GM18517 (cell line): Measurements from ENCODE around the gene PNLIPRP3.
"Not testable (repeated sequence)": the region's sequence is repeated elsewhere in the genome, so short reads cannot be mapped to it uniquely, and the experiment has no call there.

Experiments
- ATAC-seq: cut with Tn5 transposase; IDR thresholded peaks from one replicate; pipeline ENCODE4 v1.9.1; 2021; ENCODE audit warnings: mild to moderate bottlenecking, moderate library complexity; ENCODE audit not compliant: unreplicated experiment

Gene PNLIPRP3

GRCh38 chr10:116427671-116428070 lies at the start of gene PNLIPRP3:
PNLIPRP3 (plus strand) TSS chr10:116427847; CDS start chr10:116428013, 166 bp downstream.
- no peak for ATAC-seq

DNA sequence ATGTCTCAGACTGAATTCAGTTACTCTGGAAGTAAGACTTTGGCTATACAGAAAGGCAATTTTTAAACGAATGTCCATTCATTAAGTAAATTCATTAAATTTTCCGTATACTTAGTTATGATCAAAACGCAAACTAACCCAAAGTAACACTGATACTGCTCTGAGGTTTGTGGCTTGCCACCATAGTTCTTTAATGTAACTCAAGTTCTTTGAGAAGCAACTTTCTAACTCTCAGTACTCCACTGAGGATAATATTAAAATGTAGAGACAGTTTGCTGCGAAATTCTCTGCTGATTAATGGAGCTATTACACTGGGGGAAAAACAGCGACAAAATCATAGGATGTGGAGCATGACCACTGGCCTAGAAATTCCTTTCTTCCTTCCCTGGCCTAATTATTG lies 45.4 kb upstream of the PNLIPRP3 start:
- no peak for ATAC-seq

DNA sequence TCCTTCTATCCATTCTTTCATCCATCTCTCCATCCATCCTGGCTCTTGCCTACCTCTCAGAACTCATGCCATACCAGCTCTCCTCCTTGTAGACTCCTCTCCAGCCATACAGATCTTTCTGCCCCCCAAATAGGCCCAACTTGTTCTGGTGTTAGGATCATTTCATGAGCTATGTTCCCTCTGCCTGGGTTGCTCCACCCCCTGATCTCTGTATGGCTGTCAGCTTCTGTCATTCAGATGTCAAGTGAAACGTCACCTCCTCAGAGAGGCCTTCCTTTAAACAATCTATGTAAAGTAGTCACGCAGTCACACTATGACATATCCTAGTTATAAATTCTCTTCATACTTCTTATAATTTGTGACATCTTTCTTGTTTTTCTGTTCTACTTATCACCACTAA lies 42.3 kb upstream of the PNLIPRP3 start:
- no peak for ATAC-seq

DNA sequence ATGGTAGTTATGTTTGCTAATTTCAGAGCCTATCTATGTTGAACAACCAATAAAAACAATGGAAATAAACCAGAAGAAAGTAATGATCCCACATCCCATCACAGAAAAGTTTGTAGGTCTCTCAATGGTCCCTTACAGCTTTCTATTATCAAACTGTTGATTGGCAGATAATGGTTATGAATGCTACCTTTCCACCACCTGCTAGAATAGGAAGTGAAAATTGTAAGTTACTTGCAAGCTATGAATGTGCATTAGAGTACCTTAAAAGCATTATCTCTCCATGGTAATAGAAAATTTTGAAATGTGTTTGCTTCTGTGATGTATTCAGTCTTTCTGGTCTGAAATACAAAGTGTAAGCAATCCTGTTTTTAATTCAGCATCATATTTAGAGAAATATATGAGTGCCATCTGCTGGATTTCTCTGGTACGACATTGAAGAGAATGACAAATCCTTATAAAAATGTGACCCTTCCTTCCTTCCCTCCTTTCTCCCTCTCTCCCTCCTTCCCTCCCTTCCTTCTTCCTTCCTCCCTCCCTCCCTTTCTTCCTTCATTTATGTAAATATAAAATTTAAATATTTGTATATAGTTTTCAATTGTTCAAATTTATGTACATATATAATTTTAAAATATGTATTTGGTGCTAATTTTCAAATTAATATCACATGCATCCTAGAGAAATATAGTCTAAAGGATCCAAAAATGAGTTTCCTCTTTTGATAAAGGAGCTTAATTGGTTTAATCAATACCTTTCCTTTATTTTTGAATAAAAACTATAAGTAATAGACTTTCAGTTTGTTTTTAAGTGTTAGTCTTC lies 41.4 kb upstream of the PNLIPRP3 start:
- no peak for ATAC-seq

- not testable (repeated sequence) for ATAC-seq
Observed at GRCh38 chr10:116393246-116393831, 34.3 kb upstream of the PNLIPRP3 start.

- ATAC-seq, result no peak
Observed at GRCh38 chr10:116395223-116395985, 32.2 kb upstream of the PNLIPRP3 start.

- no peak for ATAC-seq
Observed at GRCh38 chr10:116398224-116398623, 29.4 kb upstream of the PNLIPRP3 start.

- no peak for ATAC-seq
Observed at GRCh38 chr10:116402858-116403257, 24.8 kb upstream of the PNLIPRP3 start.

- no peak for ATAC-seq
Observed at GRCh38 chr10:116403740-116404250, 23.9 kb upstream of the PNLIPRP3 start.

- peak; percentile 78 for ATAC-seq
Observed at GRCh38 chr10:116408719-116409118, 18.9 kb upstream of the PNLIPRP3 start.

DNA sequence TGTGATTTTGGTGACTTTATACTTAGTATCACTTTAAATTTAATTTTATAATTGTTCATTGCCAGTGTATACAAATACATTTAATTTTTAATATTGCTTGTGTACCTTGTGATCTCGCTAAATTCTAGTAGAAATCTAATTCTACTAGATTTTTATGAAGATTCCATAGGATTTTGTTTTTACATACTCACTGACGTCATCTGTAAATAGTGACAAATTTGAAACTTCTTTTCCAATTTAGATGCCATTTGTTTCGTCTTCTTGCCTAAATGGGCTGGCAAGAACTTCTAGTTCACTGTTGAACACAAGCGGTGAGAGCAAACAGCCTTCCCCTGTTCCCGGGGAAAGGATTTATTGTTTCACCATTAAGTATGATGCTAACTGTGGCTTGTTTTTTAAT lies 17.3 kb upstream of the PNLIPRP3 start:
- ATAC-seq, result no peak

DNA sequence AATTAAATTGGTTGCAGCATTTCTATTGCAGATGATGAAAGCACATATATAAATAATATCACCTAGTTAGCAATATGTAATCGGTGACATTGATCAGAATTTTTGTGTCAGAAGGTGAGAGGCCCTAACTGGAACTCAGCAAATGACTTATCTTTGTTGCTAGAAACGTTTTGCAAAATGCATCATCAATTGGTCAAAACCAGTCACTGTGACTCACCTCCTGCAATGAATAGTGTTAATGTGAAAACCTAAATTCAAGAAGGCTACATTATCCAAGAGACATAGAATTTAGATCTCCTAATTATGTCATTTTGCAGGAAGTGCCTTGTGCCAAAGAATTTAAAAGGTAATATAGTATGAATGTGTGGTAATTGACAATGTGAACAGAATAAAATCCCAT lies 9.8 kb upstream of the PNLIPRP3 start:
- ATAC-seq, result no peak

- ATAC-seq, result no peak
Observed at GRCh38 chr10:116418389-116418788, 9.3 kb upstream of the PNLIPRP3 start.

DNA sequence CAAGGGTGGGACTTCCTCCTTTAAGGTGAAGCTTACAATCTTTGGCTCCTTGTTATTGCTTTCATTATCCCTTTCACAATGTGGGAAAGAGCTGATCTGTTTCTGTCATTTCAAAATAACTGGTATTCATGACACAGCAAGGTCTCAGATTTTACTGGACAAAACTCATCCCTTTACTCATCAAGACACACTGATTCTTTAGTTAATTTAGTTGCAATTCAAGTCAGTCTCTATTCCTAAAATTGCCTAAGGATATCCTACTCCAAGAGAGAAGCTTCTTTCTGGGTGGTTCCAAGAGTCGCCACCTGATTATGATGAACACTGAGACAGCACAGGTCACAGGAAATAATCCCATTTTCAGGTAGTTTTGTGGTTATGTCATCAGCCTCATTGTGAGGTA lies 5.8 kb upstream of the PNLIPRP3 start:
- ATAC-seq, result no peak

- no peak for ATAC-seq
Observed at GRCh38 chr10:116429288-116429977, 1.8 kb downstream of the PNLIPRP3 start.

DNA sequence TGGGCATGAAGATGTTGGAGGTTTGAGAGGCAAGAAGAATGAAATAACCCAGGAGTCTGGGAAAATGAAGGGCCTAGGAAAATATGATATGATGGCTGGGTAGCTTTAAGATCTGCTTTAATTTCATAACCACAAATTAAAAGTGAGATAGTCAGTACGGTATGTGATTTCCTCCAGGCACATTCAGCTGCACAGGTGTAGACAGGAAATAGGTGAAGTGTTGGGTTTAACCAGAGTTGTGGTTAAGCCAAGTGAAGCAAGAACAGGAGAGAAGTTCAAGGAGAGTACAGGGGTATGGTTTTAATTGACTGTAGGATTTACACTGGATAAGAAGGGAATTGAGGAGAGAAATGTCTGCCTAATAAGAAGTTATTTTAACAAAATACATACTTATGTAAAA lies 2.6 kb downstream of the PNLIPRP3 start:
- no peak for ATAC-seq

GRCh38 chr10:116431598-116431997 lies 4.0 kb downstream of the PNLIPRP3 start:
- ATAC-seq, result no peak

GRCh38 chr10:116437076-116437692 lies 9.5 kb downstream of the PNLIPRP3 start:
- no peak for ATAC-seq

- ATAC-seq, result no peak
Observed at GRCh38 chr10:116440330-116441030, 12.8 kb downstream of the PNLIPRP3 start.
